Measurements from ENCODE around the gene DLG5.

DNA sequence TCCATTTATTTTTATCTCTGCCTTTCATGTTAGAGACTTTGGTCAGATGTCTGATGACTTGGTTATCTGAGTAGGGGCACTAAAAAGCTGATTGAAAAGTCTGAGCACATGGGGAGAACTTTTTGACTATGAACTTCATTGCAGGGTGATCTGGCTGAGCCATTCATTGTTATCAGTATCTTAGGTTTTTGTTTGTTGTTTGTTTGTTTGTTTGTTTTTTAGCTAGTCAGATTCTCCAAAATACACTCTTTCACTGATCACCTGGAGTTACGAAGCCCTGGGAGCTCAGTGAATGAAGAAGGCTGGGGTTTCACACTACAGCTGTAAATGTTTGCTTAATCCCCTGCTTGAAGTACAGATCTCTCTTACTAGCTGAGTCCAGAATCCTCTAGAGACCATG, 28.6 kb upstream of the DLG5 start:
- TF ChIP-seq, protein P1, sequence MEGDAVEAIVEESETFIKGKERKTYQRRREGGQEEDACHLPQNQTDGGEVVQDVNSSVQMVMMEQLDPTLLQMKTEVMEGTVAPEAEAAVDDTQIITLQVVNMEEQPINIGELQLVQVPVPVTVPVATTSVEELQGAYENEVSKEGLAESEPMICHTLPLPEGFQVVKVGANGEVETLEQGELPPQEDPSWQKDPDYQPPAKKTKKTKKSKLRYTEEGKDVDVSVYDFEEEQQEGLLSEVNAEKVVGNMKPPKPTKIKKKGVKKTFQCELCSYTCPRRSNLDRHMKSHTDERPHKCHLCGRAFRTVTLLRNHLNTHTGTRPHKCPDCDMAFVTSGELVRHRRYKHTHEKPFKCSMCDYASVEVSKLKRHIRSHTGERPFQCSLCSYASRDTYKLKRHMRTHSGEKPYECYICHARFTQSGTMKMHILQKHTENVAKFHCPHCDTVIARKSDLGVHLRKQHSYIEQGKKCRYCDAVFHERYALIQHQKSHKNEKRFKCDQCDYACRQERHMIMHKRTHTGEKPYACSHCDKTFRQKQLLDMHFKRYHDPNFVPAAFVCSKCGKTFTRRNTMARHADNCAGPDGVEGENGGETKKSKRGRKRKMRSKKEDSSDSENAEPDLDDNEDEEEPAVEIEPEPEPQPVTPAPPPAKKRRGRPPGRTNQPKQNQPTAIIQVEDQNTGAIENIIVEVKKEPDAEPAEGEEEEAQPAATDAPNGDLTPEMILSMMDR (IDR thresholded peaks at IDR 0.05), result no peak
- no peak for TF ChIP-seq POLR2AphosphoS5 (IDR thresholded peaks at IDR 0.05)
- no peak for TF ChIP-seq POLR2A (IDR thresholded peaks at IDR 0.05)

All from prostate gland (tissue), 2 donors.